ENCODE data around the gene PREB.
"Not testable (repeated sequence)": the region's sequence is repeated elsewhere in the genome, so short reads cannot be mapped to it uniquely, and the experiment has no call there.

The PREB gene

GRCh38 chr2:27115519-27115918, 18.9 kb downstream of the PREB start:
- TF ChIP-seq CTCF (conservative IDR thresholded peaks at IDR 0.05; ENCODE audit: low read depth, low read length): no peak
- no peak overlapping the region for H3K4me3 ChIP-seq (ENCODE audit: low read length)
- no peak for DNase-seq (ENCODE audit: low read depth)

- H3K4me3 ChIP-seq (ENCODE audit: low read length); DNase-seq (ENCODE audit: low read depth): not testable (repeated sequence)
These were observed 22.9 kb downstream of the PREB start for GRCh38 chr2:27111392-27112078.

GRCh38 chr2:27110603-27111352, 23.7 kb downstream of the PREB start:
- not testable (repeated sequence) for DNase-seq (ENCODE audit: low read depth); H3K4me3 ChIP-seq (ENCODE audit: low read length)

GRCh38 chr2:27109083-27109482, 25.4 kb downstream of the PREB start:
- no peak for DNase-seq (ENCODE audit: low read depth)
- no peak for TF ChIP-seq CTCF (conservative IDR thresholded peaks at IDR 0.05; ENCODE audit: low read depth, low read length)
- H3K4me3 ChIP-seq (ENCODE audit: low read length): no peak overlapping the region

- DNase-seq (ENCODE audit: low read depth): no peak
- H3K4me3 ChIP-seq (ENCODE audit: low read length): no peak overlapping the region
- no peak for TF ChIP-seq CTCF (conservative IDR thresholded peaks at IDR 0.05; ENCODE audit: low read depth, low read length)
These were observed 26.2 kb downstream of the PREB start for GRCh38 chr2:27108221-27108620.

GRCh38 chr2:27105981-27106380, 28.5 kb downstream of the PREB start:
- no peak for TF ChIP-seq CTCF (conservative IDR thresholded peaks at IDR 0.05; ENCODE audit: low read depth, low read length)
- H3K4me3 ChIP-seq (ENCODE audit: low read length): no peak overlapping the region
- DNase-seq (ENCODE audit: low read depth): no peak

- no peak for DNase-seq (ENCODE audit: low read depth)
- TF ChIP-seq CTCF (conservative IDR thresholded peaks at IDR 0.05; ENCODE audit: low read depth, low read length): no peak
- H3K4me3 ChIP-seq (ENCODE audit: low read length): no peak overlapping the region
These were observed 32.1 kb downstream of the PREB start for GRCh38 chr2:27102329-27102728.

- H3K4me3 ChIP-seq (ENCODE audit: low read length): no peak overlapping the region
- no peak for DNase-seq (ENCODE audit: low read depth)
- TF ChIP-seq CTCF (conservative IDR thresholded peaks at IDR 0.05; ENCODE audit: low read depth, low read length): no peak
These were observed 34.4 kb downstream of the PREB start for GRCh38 chr2:27100036-27100435.

All from retinal pigment epithelial cell (primary cell).